HuH-7.5 (cell line): ENCODE results near the gene ZFP36L1.

ENCODE experiments used
- DNase-seq: peaks from one replicate; pipeline ENCODE4 v3.0.0; 2011; ENCODE audit warnings: low spot score

Gene ZFP36L1

GRCh38 chr14:68792979-68793733, at the start of gene ZFP36L1:
Gene ZFP36L1 (minus strand): TSS chr14:68793067. CDS start chr14:68792938, 129 bp downstream.
- peak; percentile 84 for DNase-seq

GRCh38 chr14:68842298-68842697, 49.4 kb upstream of the ZFP36L1 start:
- DNase-seq: no peak

- DNase-seq: no peak
Observed at GRCh38 chr14:68841016-68841809, 48.3 kb upstream of the ZFP36L1 start.

GRCh38 chr14:68840454-68840853, 47.6 kb upstream of the ZFP36L1 start:
- DNase-seq: no peak

- DNase-seq: no peak
Observed at GRCh38 chr14:68836082-68836481, 43.2 kb upstream of the ZFP36L1 start.

- no peak for DNase-seq
Observed at GRCh38 chr14:68834816-68835215, 41.9 kb upstream of the ZFP36L1 start.

- DNase-seq: no peak
Observed at GRCh38 chr14:68828698-68829097, 35.8 kb upstream of the ZFP36L1 start.

- DNase-seq: no peak
Observed at GRCh38 chr14:68825729-68826128, 32.9 kb upstream of the ZFP36L1 start.

- DNase-seq: peak; percentile 78
Observed at GRCh38 chr14:68824517-68825347, 31.9 kb upstream of the ZFP36L1 start.

- DNase-seq: no peak
Observed at GRCh38 chr14:68824207-68824516, 31.3 kb upstream of the ZFP36L1 start.

- DNase-seq: no peak
Observed at GRCh38 chr14:68823434-68824206, 30.8 kb upstream of the ZFP36L1 start.

GRCh38 chr14:68822926-68823325, 30.1 kb upstream of the ZFP36L1 start:
- DNase-seq: no peak

GRCh38 chr14:68822132-68822651, 29.3 kb upstream of the ZFP36L1 start:
- no peak for DNase-seq

- no peak for DNase-seq
Observed at GRCh38 chr14:68820999-68821683, 28.3 kb upstream of the ZFP36L1 start.

GRCh38 chr14:68820536-68820935, 27.7 kb upstream of the ZFP36L1 start:
- DNase-seq: no peak

GRCh38 chr14:68820119-68820518, 27.3 kb upstream of the ZFP36L1 start:
- no peak for DNase-seq

- DNase-seq: no peak
Observed at GRCh38 chr14:68819260-68819691, 26.4 kb upstream of the ZFP36L1 start.

GRCh38 chr14:68817506-68818212, 24.8 kb upstream of the ZFP36L1 start:
- no peak for DNase-seq

- no peak for DNase-seq
Observed at GRCh38 chr14:68816943-68817430, 24.1 kb upstream of the ZFP36L1 start.
